Measurements from ENCODE around the gene UBL7.
A peak's percentile ranks its signal among the peaks of the same experiment; 100 is the strongest.
"Not testable (repeated sequence)": the region's sequence is repeated elsewhere in the genome, so short reads cannot be mapped to it uniquely, and the experiment has no call there.

UBL7 gene

DNA sequence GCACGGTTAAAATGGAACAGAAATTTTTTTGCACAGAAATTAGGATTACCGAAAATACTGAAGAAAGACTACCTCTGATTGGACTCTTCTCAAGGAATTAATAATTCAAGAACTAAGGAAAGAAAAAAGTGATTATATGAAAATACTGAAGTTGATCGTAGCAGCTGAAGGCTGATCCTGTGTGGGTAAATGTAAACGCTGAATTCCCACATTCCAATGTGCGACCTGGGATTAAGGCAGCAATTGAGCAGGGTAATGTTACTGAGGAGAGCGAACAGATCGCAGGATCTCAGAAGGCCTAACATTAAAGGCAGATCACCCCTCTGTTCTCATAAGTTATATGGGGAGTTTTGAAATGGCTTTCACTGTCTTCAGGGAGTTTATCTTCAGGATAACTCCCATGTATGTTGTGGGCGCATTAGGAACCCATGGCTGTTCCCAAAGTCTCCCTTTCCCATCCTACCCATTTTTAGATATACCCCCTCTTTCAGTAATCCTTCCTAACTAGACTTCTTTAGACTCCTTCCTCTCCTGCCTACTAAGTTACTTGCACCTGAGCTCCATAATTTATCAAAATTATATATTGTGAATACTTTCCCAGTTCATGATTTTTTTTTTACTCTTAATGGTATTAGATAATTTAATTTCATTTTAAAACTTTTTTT, 1.0 kb upstream of the UBL7 start:
- intact Hi-C loops (cut with DNase I; ENCODE audit: low total_unique reads) = loop anchor here (10.0 kb wide), 1 partner anchor 173 kb away; no protein-coding TSS in a partner anchor
- Histone ChIP-seq H3K27ac (peak overlapping the region; percentile 78 to 83), H3K4me3 (peak overlapping the region; percentile 64 to 78), H3K36me3 (peaks cover 0 to 23% (median 10%) of the 10 kb centered on the region in 3 donors), H3K9me3 (no peaks in the 10 kb centered on the region), H3K4me1 (peaks cover 0 to 21% (median 8%) of the 10 kb centered on the region in 4 donors), H3K27me3 (no peaks in the 10 kb centered on the region)
- DNase-seq = peak in 1 of 2 donors; percentile 7
- TF ChIP-seq, protein P1, sequence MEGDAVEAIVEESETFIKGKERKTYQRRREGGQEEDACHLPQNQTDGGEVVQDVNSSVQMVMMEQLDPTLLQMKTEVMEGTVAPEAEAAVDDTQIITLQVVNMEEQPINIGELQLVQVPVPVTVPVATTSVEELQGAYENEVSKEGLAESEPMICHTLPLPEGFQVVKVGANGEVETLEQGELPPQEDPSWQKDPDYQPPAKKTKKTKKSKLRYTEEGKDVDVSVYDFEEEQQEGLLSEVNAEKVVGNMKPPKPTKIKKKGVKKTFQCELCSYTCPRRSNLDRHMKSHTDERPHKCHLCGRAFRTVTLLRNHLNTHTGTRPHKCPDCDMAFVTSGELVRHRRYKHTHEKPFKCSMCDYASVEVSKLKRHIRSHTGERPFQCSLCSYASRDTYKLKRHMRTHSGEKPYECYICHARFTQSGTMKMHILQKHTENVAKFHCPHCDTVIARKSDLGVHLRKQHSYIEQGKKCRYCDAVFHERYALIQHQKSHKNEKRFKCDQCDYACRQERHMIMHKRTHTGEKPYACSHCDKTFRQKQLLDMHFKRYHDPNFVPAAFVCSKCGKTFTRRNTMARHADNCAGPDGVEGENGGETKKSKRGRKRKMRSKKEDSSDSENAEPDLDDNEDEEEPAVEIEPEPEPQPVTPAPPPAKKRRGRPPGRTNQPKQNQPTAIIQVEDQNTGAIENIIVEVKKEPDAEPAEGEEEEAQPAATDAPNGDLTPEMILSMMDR (IDR thresholded peaks at IDR 0.05) = no peak

DNA sequence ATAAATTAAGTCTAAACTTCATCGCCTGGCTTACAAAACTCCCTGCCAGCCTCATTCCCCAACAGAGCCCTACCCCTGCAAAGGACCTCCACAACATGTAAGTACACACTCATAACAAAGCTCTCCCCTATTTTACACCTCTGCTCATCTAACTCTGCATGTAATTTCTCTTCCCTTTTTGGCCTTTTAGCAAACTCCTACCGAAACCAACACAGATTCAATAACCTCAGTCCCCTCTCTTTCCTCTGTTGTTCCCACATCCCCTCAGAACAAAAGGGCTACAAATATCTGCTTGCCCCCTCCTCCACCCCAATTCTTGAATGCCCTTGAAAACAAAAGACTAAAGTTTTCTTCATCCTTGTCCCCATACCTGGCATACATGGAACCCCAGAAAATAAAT, 662 bp downstream of the UBL7 start:
- no peak for DNase-seq
- Histone ChIP-seq H3K4me1 (peaks cover 0 to 21% (median 8%) of the 10 kb centered on the region in 4 donors), H3K27ac (peak overlapping the region; percentile 78 to 83), H3K27me3 (no peaks in the 10 kb centered on the region), H3K36me3 (peaks cover 12 to 33% (median 26%) of the 10 kb centered on the region in 3 donors), H3K9me3 (no peaks in the 10 kb centered on the region), H3K4me3 (peak overlapping the region; percentile 64 to 78)
- TF ChIP-seq, protein P1 (IDR thresholded peaks at IDR 0.05) = no peak
- intact Hi-C loops (cut with DNase I; ENCODE audit: low total_unique reads) = loop anchor here (10.0 kb wide), 1 partner anchor 175 kb away; no protein-coding TSS in a partner anchor

DNA sequence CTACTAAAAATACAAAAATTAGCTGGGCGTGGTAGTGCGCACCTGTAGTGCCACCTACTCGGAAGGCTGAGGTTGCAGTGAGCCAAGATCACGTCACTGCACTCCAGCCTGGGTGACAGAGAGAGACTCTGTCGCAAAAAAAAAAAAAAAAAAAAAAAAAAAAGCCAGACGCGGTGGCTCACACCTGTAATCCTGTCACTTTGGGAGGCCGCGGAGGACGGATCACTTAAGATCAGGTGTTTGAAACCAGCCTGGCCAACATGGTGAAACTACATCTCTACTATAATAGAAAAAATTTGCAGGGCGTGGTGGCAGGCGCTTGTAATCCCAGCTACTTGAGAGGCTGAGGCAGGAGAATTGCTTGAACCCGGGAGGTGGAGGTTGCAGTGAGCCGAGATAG, 1.2 kb downstream of the UBL7 start:
- intact Hi-C loops (cut with DNase I; ENCODE audit: low total_unique reads) = loop anchor here (10.0 kb wide), 1 partner anchor 175 kb away; no protein-coding TSS in a partner anchor

DNA sequence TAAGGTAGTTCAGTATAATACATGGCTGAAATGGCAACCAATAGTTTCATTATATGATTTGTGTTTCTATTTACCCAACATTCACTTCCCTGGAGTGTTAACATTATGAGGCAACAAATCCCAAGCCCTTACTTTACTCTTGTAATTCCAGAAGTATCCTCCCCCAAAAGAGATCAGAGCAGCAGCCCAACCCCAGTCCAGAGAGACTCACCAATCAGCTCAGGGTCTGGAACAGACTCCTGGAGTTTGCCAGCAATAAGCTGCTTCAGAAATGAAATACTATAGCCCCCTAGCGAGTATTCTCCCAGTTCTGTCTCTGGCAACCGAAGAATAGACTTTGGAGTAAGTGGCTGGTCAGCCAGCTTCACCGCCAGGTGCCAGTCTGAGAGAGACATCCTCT, 2.5 kb downstream of the UBL7 start:
- Histone ChIP-seq H3K4me3 (no peak overlapping the region), H3K27me3 (no peaks in the 10 kb centered on the region), H3K9me3 (no peaks in the 10 kb centered on the region), H3K36me3 (peaks cover 19 to 51% (median 44%) of the 10 kb centered on the region in 3 donors), H3K4me1 (peaks cover 0 to 21% (median 8%) of the 10 kb centered on the region in 4 donors), H3K27ac (no peak overlapping the region)
- intact Hi-C loops (cut with DNase I; ENCODE audit: low total_unique reads) = no loop called here
- DNase-seq = no peak
- TF ChIP-seq, protein P1 (IDR thresholded peaks at IDR 0.05) = no peak

More for the DNA sequence above, 1.2 kb downstream of the UBL7 start:
- peaks cover 0 to 21% (median 8%) of the 10 kb centered on the region in 4 donors for H3K4me1 ChIP-seq
- H3K27ac ChIP-seq, DNase-seq, H3K9me3 ChIP-seq, H3K27me3 ChIP-seq: not testable (repeated sequence)
- H3K36me3 ChIP-seq = peaks cover 15 to 38% (median 31%) of the 10 kb centered on the region in 3 donors
- peak overlapping the region; percentile 64 to 78 for H3K4me3 ChIP-seq

DNA sequence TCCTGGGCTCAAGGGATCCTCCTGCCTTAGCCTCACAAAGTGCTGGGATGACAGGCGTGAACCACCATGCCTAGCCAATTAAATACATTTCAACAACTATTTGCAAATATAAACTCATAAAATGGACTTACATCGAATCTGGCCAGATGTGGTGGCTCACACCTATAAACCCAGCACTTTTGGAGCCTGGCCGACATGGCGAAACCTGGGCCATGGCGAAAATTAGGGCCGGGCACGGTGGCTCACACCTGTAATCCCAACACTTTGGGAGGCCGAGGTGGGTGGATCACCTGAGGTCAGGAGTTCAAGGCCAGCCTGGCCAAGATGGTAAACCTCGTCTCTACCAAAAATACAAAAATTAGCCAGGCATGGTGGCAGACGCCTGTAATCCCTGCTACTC, 3.9 kb downstream of the UBL7 start:
- Histone ChIP-seq H3K36me3 (peaks cover 33 to 66% (median 57%) of the 10 kb centered on the region in 3 donors), H3K4me1 (peaks cover 0 to 20% (median 7%) of the 10 kb centered on the region in 4 donors)
- peak in 1 of 2 donors; percentile 11 for DNase-seq
- H3K27me3 ChIP-seq; H3K4me3 ChIP-seq; intact Hi-C loops (cut with DNase I; ENCODE audit: low total_unique reads); H3K27ac ChIP-seq; H3K9me3 ChIP-seq: not testable (repeated sequence)

DNA sequence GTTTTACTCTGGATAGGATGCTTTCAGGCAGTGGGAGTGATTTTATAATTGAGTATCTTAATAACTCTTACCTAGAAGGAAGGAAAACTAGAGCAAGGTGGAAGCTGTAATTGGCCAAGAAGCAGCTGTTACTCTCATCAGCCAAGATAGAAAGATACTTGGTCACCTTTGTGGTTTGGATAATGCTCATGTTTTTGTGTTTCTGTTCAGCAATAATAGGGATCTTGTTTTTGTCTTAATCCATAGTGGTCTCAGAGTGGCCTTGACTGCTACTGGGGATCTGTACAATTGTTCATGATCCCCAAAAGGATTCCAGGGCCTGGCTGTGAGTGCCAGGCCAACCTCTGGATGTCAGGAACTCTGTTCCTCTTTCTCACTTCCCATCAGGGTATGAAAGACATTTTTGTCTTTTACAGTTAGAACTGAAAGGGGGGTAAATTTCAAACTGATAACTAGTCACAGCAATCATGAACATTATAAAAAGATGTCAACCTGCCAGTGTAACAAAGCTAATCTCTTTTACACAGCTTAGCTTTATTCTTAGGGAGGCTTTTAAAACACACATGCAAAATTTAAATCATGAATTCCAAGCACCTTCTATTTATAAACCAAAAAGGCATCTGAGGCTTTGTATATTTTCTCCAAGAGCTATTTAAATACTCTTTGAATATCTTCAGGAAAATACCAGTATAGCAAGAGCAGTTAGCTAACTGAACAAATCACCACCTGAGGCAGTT, 6.0 kb downstream of the UBL7 start:
- H3K27me3 ChIP-seq = no peaks in the 10 kb centered on the region
- H3K36me3 ChIP-seq = peaks cover 49 to 87% (median 77%) of the 10 kb centered on the region in 3 donors
- TF ChIP-seq, protein P1 (IDR thresholded peaks at IDR 0.05) = no peak
- H3K9me3 ChIP-seq = no peaks in the 10 kb centered on the region
- no peak overlapping the region for H3K27ac ChIP-seq
- DNase-seq = no peak
- H3K4me3 ChIP-seq = no peak overlapping the region
- intact Hi-C loops (cut with DNase I; ENCODE audit: low total_unique reads) = no loop called here
- peaks cover 0 to 5% (median 1%) of the 10 kb centered on the region in 4 donors for H3K4me1 ChIP-seq

All from tibial artery (tissue), 4 donors.